Loucy (cell line): ENCODE measurements around the gene RTEL1.
"Not testable (repeated sequence)": the region's sequence is repeated elsewhere in the genome, so short reads cannot be mapped to it uniquely, and the experiment has no call there.

Source experiments
- H2AFZ ChIP-seq: fragments of 200-600 bp; sonication (generic); 2 replicates; pipeline ENCODE4 v1.6.0; 2016; ENCODE audit warnings: antibody characterized with exemption, mild to moderate bottlenecking, low read length, moderate library complexity
- H3F3A ChIP-seq: fragments of 200-600 bp; 2 replicates; pipeline ENCODE4 v1.6.0; 2016; ENCODE audit warnings: antibody characterized with exemption, low read depth, mild to moderate bottlenecking
- H3K27me3 ChIP-seq: fragments of 200-600 bp; sonication (generic); 2 replicates; pipeline ENCODE4 v1.6.1; 2014; ENCODE audit warnings: low read length, mild to moderate bottlenecking; ENCODE audit not compliant: insufficient read depth, poor library complexity, severe bottlenecking
- H3K36me3 ChIP-seq: fragments of 200-600 bp; sonication (generic); 2 replicates; pipeline ENCODE4 v1.6.1; 2016; ENCODE audit warnings: low read length; ENCODE audit not compliant: insufficient read depth
- H3K4me1 ChIP-seq: fragments of 200-600 bp; sonication (generic); 2 replicates; pipeline ENCODE4 v1.5.1; 2014; ENCODE audit warnings: low read length, mild to moderate bottlenecking; ENCODE audit not compliant: insufficient read depth, poor library complexity, severe bottlenecking
- H3K4me2 ChIP-seq: fragments of 200-600 bp; sonication (generic); 2 replicates; pipeline ENCODE4 v1.6.0; 2014; ENCODE audit warnings: antibody characterized with exemption, low read length, low read depth, mild to moderate bottlenecking; ENCODE audit not compliant: poor library complexity, severe bottlenecking
- H3K4me3 ChIP-seq: fragments of 200-600 bp; sonication (generic); 2 replicates; pipeline ENCODE4 v1.5.1; 2014; ENCODE audit warnings: low read length, mild to moderate bottlenecking, mixed read lengths; ENCODE audit not compliant: poor library complexity, severe bottlenecking
- H3K79me2 ChIP-seq: fragments of 200-600 bp; sonication (generic); 2 replicates; pipeline ENCODE4 v1.6.1; 2014; ENCODE audit warnings: low read length; ENCODE audit not compliant: insufficient read depth
- H3K9ac ChIP-seq: fragments of 200-600 bp; sonication (generic); 2 replicates; pipeline ENCODE4 v1.6.0; 2014; ENCODE audit warnings: mild to moderate bottlenecking, low read depth, low read length, moderate library complexity; ENCODE audit not compliant: poor library complexity, severe bottlenecking
- H3K9me2 ChIP-seq: fragments of 200-600 bp; sonication (generic); replicated peaks from 2 replicates; pipeline ENCODE4 v1.6.1; 2016; ENCODE audit warnings: low read depth, low read length, mixed read lengths
- H3K9me3 ChIP-seq: fragments of 200-600 bp; sonication (generic); 2 replicates; pipeline ENCODE4 v1.6.1; 2014; ENCODE audit warnings: mild to moderate bottlenecking, antibody characterized with exemption, low read length, low read depth; ENCODE audit not compliant: insufficient read depth
- H4K20me1 ChIP-seq: fragments of 200-600 bp; sonication (generic); 2 replicates; pipeline ENCODE4 v1.6.0; 2014; ENCODE audit warnings: antibody characterized with exemption, low read length, mild to moderate bottlenecking; ENCODE audit not compliant: insufficient read depth, poor library complexity, severe bottlenecking
- EZH2phosphoT487 ChIP-seq: fragments of 200-600 bp; IDR thresholded peaks from 2 replicates; pipeline ENCODE4 v1.6.1; 2018; ENCODE audit warnings: antibody characterized with exemption, mild to moderate bottlenecking, moderate library complexity, borderline replicate concordance
- TF ChIP-seq, protein P1 (sequence below): fragments of 200-600 bp; sonication (generic); conservative IDR thresholded peaks from 2 replicates; pipeline ENCODE4 v1.5.1; 2014; ENCODE audit warnings: mild to moderate bottlenecking, antibody characterized with exemption, low read length

Gene RTEL1

DNA sequence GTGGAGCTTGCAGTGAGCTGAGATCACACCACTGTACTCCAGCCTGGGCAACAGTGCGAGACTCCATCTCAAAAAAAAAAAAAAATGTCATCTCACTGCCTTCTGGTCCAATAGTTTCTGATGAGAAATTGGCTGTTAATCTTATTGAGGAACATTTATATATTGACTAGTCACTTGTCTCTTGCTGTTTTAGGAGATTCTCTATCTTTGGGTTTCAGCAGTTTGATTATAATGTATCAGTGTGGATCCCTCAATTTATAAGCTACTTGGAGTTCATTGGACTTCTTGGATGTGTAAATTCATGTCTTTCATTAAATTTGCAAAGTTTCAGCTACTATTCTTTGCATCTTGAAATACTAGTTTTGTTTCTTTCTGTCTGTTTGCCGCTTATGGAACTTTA lies 60.9 kb downstream of the RTEL1 start:
- Histone ChIP-seq H3K9ac (no peak overlapping the region), H3K9me2 (no peaks in the 10 kb centered on the region), H3K9me3 (peaks cover 4% of the 10 kb centered on the region; the same call in 1 of the 2 replicates), H3F3A (peaks cover 2% of the 10 kb centered on the region; the same call in 1 of the 2 replicates), H3K4me2 (no peak overlapping the region), H3K27me3 (no peaks in the 10 kb centered on the region), H3K79me2 (peaks cover 67% of the 10 kb centered on the region), H3K4me3 (no peak overlapping the region), H4K20me1 (peaks cover 2% of the 10 kb centered on the region), H2AFZ (no peak overlapping the region), H3K36me3 (peaks cover 35% of the 10 kb centered on the region), H3K4me1 (no peaks in the 10 kb centered on the region)
- TF ChIP-seq EZH2phosphoT487: no peak

DNA sequence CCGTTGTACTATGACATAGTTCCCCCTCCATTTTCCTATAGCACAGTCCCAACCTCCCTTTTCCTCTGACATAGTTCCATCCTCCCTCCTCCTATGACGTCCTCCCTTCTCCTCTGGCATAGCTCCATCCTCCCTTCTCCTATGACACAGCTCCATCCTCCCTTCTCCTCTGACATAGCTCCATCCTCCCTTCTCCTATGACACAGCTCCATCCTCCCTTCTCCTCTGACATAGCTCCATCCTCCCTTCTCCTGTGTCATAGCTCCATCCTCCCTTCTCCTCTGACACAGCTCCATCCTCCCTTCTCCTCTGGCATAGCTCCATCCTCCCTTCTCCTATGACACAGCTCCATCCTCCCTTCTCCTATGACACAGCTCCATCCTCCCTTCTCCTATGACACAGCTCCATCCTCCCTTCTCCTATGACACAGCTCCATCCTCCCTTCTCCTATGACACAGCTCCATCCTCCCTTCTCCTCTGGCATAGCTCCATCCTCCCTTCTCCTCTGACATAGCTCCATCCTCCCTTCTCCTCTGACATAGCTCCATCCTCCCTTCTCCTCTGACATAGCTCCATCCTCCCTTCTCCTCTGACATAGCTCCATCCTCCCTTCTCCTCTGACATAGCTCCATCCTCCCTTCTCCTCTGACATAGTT lies 65.0 kb downstream of the RTEL1 start:
- not testable (repeated sequence) for H3K9me2 ChIP-seq, H3K9ac ChIP-seq, H2AFZ ChIP-seq, H3F3A ChIP-seq, H3K4me3 ChIP-seq, H4K20me1 ChIP-seq, H3K4me2 ChIP-seq, H3K9me3 ChIP-seq, H3K27me3 ChIP-seq
- peaks cover 29% of the 10 kb centered on the region for H3K36me3 ChIP-seq
- peaks cover 51% of the 10 kb centered on the region for H3K79me2 ChIP-seq
- peaks cover 15% of the 10 kb centered on the region for H3K4me1 ChIP-seq

DNA sequence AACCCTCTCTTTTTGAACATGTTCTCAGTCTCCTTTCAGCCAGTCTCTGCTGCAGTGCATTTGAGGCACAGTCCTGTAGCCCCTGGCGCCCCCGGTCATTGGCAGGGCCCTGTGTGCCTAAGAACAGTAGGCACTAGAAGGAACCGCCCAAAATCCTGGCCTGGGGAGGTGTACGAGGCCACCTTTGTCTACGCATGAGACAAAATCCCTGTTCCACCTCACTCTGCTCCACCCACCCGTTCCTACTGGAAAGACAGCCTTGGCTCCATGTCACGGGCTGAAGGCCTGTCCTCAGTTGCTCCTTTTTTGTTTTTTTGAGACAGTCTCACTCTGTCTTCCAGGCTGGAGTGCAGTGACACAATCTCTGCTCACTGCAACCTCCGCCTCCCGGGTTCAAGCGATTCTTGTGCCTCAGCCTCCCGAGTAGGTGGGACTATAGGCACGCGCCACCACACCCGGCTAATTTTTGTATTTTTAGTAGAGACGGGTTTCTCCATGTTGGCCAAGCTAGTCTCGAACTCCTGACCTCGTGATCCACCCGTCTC lies 72.1 kb downstream of the RTEL1 start:
- Histone ChIP-seq H3K79me2 (peaks cover 58% of the 10 kb centered on the region), H3K4me1 (peaks cover 55% of the 10 kb centered on the region), H3K36me3 (peaks cover 24% of the 10 kb centered on the region; the same call in 1 of the 2 replicates), H3K4me2 (peak overlapping the region; percentile 82), H3F3A (peaks cover 25% of the 10 kb centered on the region), H3K9ac (peak overlapping the region; percentile 78), H3K4me3 (peak overlapping the region; percentile 55)
- H2AFZ ChIP-seq, H3K9me3 ChIP-seq, H3K27me3 ChIP-seq, H4K20me1 ChIP-seq, H3K9me2 ChIP-seq: not testable (repeated sequence)

DNA sequence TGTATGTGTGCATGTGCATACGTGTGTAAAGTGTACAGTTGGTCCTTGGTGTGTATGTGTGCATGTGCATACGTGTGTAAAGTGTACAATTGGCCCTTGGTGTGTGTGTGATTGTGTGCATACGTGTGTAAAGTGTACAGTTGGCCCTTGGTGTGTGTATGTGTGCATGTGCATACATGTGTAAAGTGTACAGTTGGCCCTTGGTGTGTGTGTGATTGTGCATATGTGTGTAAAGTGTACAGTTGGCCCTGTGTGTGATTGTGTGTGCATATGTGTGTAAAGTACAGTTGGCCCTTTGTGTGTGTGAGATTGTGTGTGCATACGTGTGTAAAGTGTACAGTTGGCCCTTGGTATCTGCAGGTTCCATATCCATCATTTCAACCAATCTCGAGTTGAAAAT lies 73.3 kb downstream of the RTEL1 start:
- Histone ChIP-seq H3K4me3 (peak overlapping the region; percentile 55), H2AFZ (no peak overlapping the region), H3K27me3 (no peaks in the 10 kb centered on the region), H3K9me2 (no peaks in the 10 kb centered on the region), H3F3A (peaks cover 25% of the 10 kb centered on the region), H4K20me1 (no peaks in the 10 kb centered on the region), H3K9me3 (no peaks in the 10 kb centered on the region), H3K36me3 (peaks cover 25% of the 10 kb centered on the region; the same call in 1 of the 2 replicates), H3K79me2 (peaks cover 53% of the 10 kb centered on the region), H3K4me1 (peaks cover 66% of the 10 kb centered on the region), H3K9ac (peak overlapping the region; percentile 78), H3K4me2 (peak overlapping the region; percentile 82)
- no peak for TF ChIP-seq EZH2phosphoT487
- TF ChIP-seq, protein P1, sequence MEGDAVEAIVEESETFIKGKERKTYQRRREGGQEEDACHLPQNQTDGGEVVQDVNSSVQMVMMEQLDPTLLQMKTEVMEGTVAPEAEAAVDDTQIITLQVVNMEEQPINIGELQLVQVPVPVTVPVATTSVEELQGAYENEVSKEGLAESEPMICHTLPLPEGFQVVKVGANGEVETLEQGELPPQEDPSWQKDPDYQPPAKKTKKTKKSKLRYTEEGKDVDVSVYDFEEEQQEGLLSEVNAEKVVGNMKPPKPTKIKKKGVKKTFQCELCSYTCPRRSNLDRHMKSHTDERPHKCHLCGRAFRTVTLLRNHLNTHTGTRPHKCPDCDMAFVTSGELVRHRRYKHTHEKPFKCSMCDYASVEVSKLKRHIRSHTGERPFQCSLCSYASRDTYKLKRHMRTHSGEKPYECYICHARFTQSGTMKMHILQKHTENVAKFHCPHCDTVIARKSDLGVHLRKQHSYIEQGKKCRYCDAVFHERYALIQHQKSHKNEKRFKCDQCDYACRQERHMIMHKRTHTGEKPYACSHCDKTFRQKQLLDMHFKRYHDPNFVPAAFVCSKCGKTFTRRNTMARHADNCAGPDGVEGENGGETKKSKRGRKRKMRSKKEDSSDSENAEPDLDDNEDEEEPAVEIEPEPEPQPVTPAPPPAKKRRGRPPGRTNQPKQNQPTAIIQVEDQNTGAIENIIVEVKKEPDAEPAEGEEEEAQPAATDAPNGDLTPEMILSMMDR: no peak
